Measurements from ENCODE around the gene EPB41L4A.

Gene EPB41L4A

DNA sequence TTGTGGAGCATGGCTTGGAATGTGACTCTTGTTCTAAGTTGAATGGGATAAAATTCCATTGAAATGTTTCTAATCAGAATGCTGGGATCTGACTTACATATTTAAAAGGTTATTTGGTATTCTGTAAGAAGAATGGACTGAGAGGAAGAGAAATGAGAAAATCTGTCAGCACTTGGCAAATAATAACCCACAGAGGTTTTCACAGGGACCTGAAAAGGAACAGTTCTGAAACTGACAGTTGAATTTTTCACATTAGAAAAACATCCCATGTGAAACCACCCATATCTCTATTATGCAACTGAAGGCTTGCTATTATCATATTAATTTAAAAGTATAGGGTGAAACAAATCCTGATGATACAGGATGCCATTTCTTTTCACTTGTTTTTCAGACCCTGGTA lies 302.7 kb downstream of the EPB41L4A start:
- no peak for DNase-seq (ENCODE audit: low spot score)

DNA sequence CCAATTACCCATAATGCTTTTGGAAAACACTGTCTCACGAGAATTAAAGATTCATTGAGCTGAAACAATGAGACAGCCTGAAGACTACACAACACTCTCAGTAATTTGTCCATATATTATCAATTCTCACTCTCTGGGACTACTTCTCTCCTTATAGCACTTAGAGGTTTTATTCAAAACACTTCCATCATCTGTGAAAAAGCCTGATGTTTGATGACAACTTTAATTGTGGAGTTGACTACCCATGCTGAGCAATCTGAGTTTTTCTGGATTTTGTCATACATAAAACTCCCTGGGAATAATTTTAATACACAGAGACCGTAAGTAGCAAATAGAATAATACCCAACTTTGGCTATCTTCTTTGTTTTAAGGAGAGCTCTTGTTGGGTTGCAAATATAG lies 305.5 kb downstream of the EPB41L4A start:
- no peak for DNase-seq (ENCODE audit: low spot score)
